Neural progenitor cell (in vitro differentiated cells): ENCODE measurements around the gene IMPG2. TPM values are rescaled to one million over a fixed set of nuclear protein-coding genes. Genes with fewer than 3 reads are reported as not detected.
A peak's percentile ranks its signal among the peaks of the same experiment; 100 is the strongest.

Source experiments
- DNase-seq: peaks from one replicate; pipeline ENCODE4 v3.0.0-alpha.2; 2016; ENCODE audit warnings: low spot score
- H2AFZ ChIP-seq: fragments of 200-600 bp; sonication (generic); replicated peaks from 2 replicates; pipeline ENCODE4 v1.6.1; 2016; ENCODE audit warnings: antibody characterized with exemption
- H3F3A ChIP-seq: fragments of 200-600 bp; sonication (generic); 2 replicates; pipeline ENCODE4 v1.6.1; 2016; ENCODE audit warnings: antibody characterized with exemption, low read depth
- H3K27ac ChIP-seq: fragments of 200-600 bp; sonication (generic); 2 replicates; pipeline ENCODE4 v1.5.1; 2016; ENCODE audit warnings: mild to moderate bottlenecking
- H3K27me3 ChIP-seq: fragments of 200-600 bp; sonication (generic); 2 replicates; pipeline ENCODE4 v1.6.1; 2016; ENCODE audit warnings: mild to moderate bottlenecking, moderate library complexity
- H3K36me3 ChIP-seq: fragments of 200-600 bp; sonication (generic); 2 replicates; pipeline ENCODE4 v1.5.1; 2016
- H3K4me1 ChIP-seq: fragments of 200-600 bp; sonication (generic); 2 replicates; pipeline ENCODE4 v1.6.1; 2016; ENCODE audit warnings: mixed run types
- H3K4me2 ChIP-seq: fragments of 200-600 bp; sonication (generic); 2 replicates; pipeline ENCODE4 v1.6.1; 2016
- H3K4me3 ChIP-seq: fragments of 200-600 bp; sonication (generic); 2 replicates; pipeline ENCODE4 v1.5.1; 2016
- H3K79me2 ChIP-seq: fragments of 200-600 bp; sonication (generic); 2 replicates; pipeline ENCODE4 v1.6.1; 2016; ENCODE audit warnings: low read depth
- H3K9ac ChIP-seq: fragments of 200-600 bp; sonication (generic); 2 replicates; pipeline ENCODE4 v1.6.1; 2016
- H3K9me3 ChIP-seq: fragments of 200-600 bp; sonication (generic); 2 replicates; pipeline ENCODE4 v1.5.1; 2016; ENCODE audit warnings: low read depth
- H4K20me1 ChIP-seq: fragments of 200-600 bp; sonication (generic); 2 replicates; pipeline ENCODE4 v1.6.1; 2016; ENCODE audit warnings: low read depth
- H3K27ac Mint-ChIP-seq: 3 replicates; pipeline ENCODE4 v1.8.0; 2021; ENCODE audit warnings: mixed read lengths
- H3K27me3 Mint-ChIP-seq: 2 replicates; pipeline ENCODE4 v1.8.0; 2022; ENCODE audit warnings: low read depth, mild to moderate bottlenecking, inconsistent platforms, moderate library complexity, mixed read lengths; ENCODE audit not compliant: insufficient read depth
- H3K36me3 Mint-ChIP-seq: 3 replicates; pipeline ENCODE4 v1.8.0; 2021; ENCODE audit warnings: mixed read lengths
- H3K4me1 Mint-ChIP-seq: 3 replicates; pipeline ENCODE4 v1.8.0; 2021; ENCODE audit warnings: mixed read lengths
- H3K4me3 Mint-ChIP-seq: 3 replicates; pipeline ENCODE4 v1.8.0; 2021; ENCODE audit warnings: mild to moderate bottlenecking, moderate library complexity, mixed read lengths
- H3K9me3 Mint-ChIP-seq: 3 replicates; pipeline ENCODE4 v1.8.0; 2020; ENCODE audit warnings: mixed read lengths
- EZH2 ChIP-seq: fragments of 200-600 bp; sonication (generic); IDR thresholded peaks from 2 replicates; pipeline ENCODE4 v1.6.1; 2017; ENCODE audit warnings: antibody characterized with exemption, mild to moderate bottlenecking, moderate library complexity
- EZH2phosphoT487 ChIP-seq: fragments of 200-600 bp; sonication (generic); IDR thresholded peaks from 2 replicates; pipeline ENCODE4 v1.6.1; 2017; ENCODE audit warnings: antibody characterized with exemption
- total RNA-seq: library from RNA; depleted of rRNA; stranded (reverse); fragments of >200 nt; gene quantifications from 2 replicates; pipeline ENCODE4 v1.2.3, GENCODE V29; 2015; ENCODE audit warnings: low replicate concordance
- TF ChIP-seq, protein P1 (sequence below): fragments of 200-600 bp; sonication (generic); IDR thresholded peaks from 2 replicates; pipeline ENCODE4 v1.5.1; 2017; ENCODE audit warnings: antibody characterized with exemption, mild to moderate bottlenecking

IMPG2 gene
- total RNA-seq: 0.03 and 0.15 TPM in 2 replicates

- H4K20me1 ChIP-seq: no peaks in the 10 kb centered on the region
- H3K27ac ChIP-seq: peak within 1 kb of the TSS; percentile 59
- TF ChIP-seq, protein P1, sequence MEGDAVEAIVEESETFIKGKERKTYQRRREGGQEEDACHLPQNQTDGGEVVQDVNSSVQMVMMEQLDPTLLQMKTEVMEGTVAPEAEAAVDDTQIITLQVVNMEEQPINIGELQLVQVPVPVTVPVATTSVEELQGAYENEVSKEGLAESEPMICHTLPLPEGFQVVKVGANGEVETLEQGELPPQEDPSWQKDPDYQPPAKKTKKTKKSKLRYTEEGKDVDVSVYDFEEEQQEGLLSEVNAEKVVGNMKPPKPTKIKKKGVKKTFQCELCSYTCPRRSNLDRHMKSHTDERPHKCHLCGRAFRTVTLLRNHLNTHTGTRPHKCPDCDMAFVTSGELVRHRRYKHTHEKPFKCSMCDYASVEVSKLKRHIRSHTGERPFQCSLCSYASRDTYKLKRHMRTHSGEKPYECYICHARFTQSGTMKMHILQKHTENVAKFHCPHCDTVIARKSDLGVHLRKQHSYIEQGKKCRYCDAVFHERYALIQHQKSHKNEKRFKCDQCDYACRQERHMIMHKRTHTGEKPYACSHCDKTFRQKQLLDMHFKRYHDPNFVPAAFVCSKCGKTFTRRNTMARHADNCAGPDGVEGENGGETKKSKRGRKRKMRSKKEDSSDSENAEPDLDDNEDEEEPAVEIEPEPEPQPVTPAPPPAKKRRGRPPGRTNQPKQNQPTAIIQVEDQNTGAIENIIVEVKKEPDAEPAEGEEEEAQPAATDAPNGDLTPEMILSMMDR: no peak
- no peak for TF ChIP-seq EZH2
- TF ChIP-seq EZH2phosphoT487: no peak
- no peak within 1 kb of the TSS for H3K4me3 Mint-ChIP-seq
- no peaks in the 10 kb centered on the region for H3K9me3 ChIP-seq
- H3K27me3 ChIP-seq: no peaks in the 10 kb centered on the region
- H3K36me3 Mint-ChIP-seq: no peaks in the 10 kb centered on the region
- H3K4me1 Mint-ChIP-seq: peaks cover 2% of the 10 kb centered on the region
- H3K9ac ChIP-seq: no peak within 1 kb of the TSS
- no peak within 1 kb of the TSS for H3K4me3 ChIP-seq
- peaks cover 3% of the 10 kb centered on the region for H3F3A ChIP-seq
- H3K79me2 ChIP-seq: no peaks in the 10 kb centered on the region
- no peak within 1 kb of the TSS for H2AFZ ChIP-seq
- no peaks in the 10 kb centered on the region for H3K9me3 Mint-ChIP-seq
- no peaks in the 10 kb centered on the region for H3K36me3 ChIP-seq
- H3K27me3 Mint-ChIP-seq: no peaks in the 10 kb centered on the region
- DNase-seq: no peak
- H3K4me1 ChIP-seq: peaks cover 17% of the 10 kb centered on the region
- H3K27ac Mint-ChIP-seq: no peak within 1 kb of the TSS
- H3K4me2 ChIP-seq: no peak within 1 kb of the TSS
Observed at GRCh38 chr3:101320475-101320874, at the start of gene IMPG2. Gene IMPG2, minus strand, starts transcription at chr3:101320575. Its CDS starts 203 bp downstream, at chr3:101320372.

DNA sequence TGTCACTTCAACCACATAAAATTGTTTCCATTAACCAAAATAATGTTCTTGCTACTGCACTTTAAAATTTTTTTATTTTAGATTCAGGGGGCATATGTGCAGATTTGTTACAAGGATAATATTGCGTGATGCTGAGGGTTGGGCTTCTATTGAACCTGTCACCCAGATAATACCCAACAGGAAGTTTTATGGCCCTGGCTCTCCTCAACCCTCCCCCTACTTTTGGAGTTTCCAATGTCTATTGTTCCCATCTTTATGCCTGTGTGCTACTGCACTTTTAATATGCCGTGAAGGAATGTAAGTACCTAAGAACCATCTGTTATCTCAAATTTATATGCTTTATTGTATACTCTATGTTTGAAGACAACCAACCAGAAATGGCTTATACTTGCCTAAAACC lies 42.0 kb upstream of the IMPG2 start:
- TF ChIP-seq EZH2phosphoT487 (no peak), EZH2 (no peak)
- TF ChIP-seq, protein P1: no peak
- H3K27me3 Mint-ChIP-seq: no peaks in the 10 kb centered on the region
- peaks cover 7% of the 10 kb centered on the region for H3K36me3 ChIP-seq
- no peaks in the 10 kb centered on the region for H3K4me1 Mint-ChIP-seq
- no peaks in the 10 kb centered on the region for H3K27me3 ChIP-seq
- H3K9me3 Mint-ChIP-seq: peaks cover 5% of the 10 kb centered on the region
- H3K79me2 ChIP-seq: no peaks in the 10 kb centered on the region
- no peak overlapping the region for H3K4me3 ChIP-seq
- no peak for DNase-seq
- H3K27ac ChIP-seq: no peak overlapping the region
- H3K9ac ChIP-seq: no peak overlapping the region
- H3F3A ChIP-seq: no peaks in the 10 kb centered on the region
- H3K27ac Mint-ChIP-seq: no peak overlapping the region
- peaks cover 26% of the 10 kb centered on the region for H3K36me3 Mint-ChIP-seq
- no peak overlapping the region for H3K4me3 Mint-ChIP-seq
- no peaks in the 10 kb centered on the region for H3K4me1 ChIP-seq
- H3K9me3 ChIP-seq: no peaks in the 10 kb centered on the region
- no peak overlapping the region for H2AFZ ChIP-seq
- no peak overlapping the region for H3K4me2 ChIP-seq
- no peaks in the 10 kb centered on the region for H4K20me1 ChIP-seq

GRCh38 chr3:101351829-101352228 lies 31.5 kb upstream of the IMPG2 start:
- no peak overlapping the region for H3K4me3 Mint-ChIP-seq
- no peaks in the 10 kb centered on the region for H3K27me3 Mint-ChIP-seq
- no peaks in the 10 kb centered on the region for H3F3A ChIP-seq
- H3K9me3 ChIP-seq: no peaks in the 10 kb centered on the region
- H4K20me1 ChIP-seq: no peaks in the 10 kb centered on the region
- no peak overlapping the region for H3K4me3 ChIP-seq
- DNase-seq: no peak
- TF ChIP-seq, protein P1: no peak
- TF ChIP-seq EZH2phosphoT487 (no peak), EZH2 (no peak)
- H2AFZ ChIP-seq: no peak overlapping the region
- no peak overlapping the region for H3K9ac ChIP-seq
- no peak overlapping the region for H3K27ac Mint-ChIP-seq
- no peaks in the 10 kb centered on the region for H3K4me1 ChIP-seq
- H3K79me2 ChIP-seq: no peaks in the 10 kb centered on the region
- H3K36me3 Mint-ChIP-seq: peaks cover 12% of the 10 kb centered on the region
- no peaks in the 10 kb centered on the region for H3K36me3 ChIP-seq
- no peaks in the 10 kb centered on the region for H3K27me3 ChIP-seq
- H3K9me3 Mint-ChIP-seq: no peaks in the 10 kb centered on the region
- H3K27ac ChIP-seq: peak overlapping the region; percentile 15
- no peak overlapping the region for H3K4me2 ChIP-seq
- peaks cover 4% of the 10 kb centered on the region for H3K4me1 Mint-ChIP-seq
